ENCODE results near the gene CLHC1. TPM values are rescaled to one million over a fixed set of nuclear protein-coding genes. Genes with fewer than 3 reads are reported as not detected.

Gene CLHC1
- polyA plus RNA-seq, 1 of the 3 experiments (the other 2 are of a cell fraction): 3.8 TPM

- Histone ChIP-seq H3K9me3 (no peaks in the 10 kb centered on the region), H4K20me1 (ENCODE audit: insufficient read depth) (no peaks in the 10 kb centered on the region), H3K27me3 (ENCODE audit: insufficient read depth) (no peaks in the 10 kb centered on the region), H3K9ac (no peak overlapping the region), H3K4me3 (ENCODE audit: low read depth in 2 of 2, low read length in 1 of 2) (no peak overlapping the region), H2AFZ (ENCODE audit: low read depth) (no peak overlapping the region), H3F3A (replicated peaks; ENCODE audit: insufficient read depth) (peaks cover 3% of the 10 kb centered on the region), H3K4me2 (no peak overlapping the region), H3K27ac (ENCODE audit: low read depth in 2 of 2, low read length in 1 of 2) (no peak overlapping the region), H3K4me1 (ENCODE audit: control insufficient read depth in 1 of 2, insufficient read depth in 2 of 2, low read depth in 1 of 2, low read length in 1 of 2) (no peaks in the 10 kb centered on the region), H3K79me2 (ENCODE audit: insufficient read depth) (no peaks in the 10 kb centered on the region), H3K36me3 (replicated peaks in 1 of 2; ENCODE audit: control insufficient read depth in 1 of 2, insufficient read depth in 2 of 2, low read length in 1 of 2) (peaks cover 2 to 7% of the 10 kb centered on the region in 2 experiments), H3K9me2 (no peaks in the 10 kb centered on the region)
- TF ChIP-seq MEF2A (IDR thresholded peaks at IDR 0.05; ENCODE audit: borderline replicate concordance, low read depth) (no peak), YY1 (IDR thresholded peaks at IDR 0.05; ENCODE audit: low read depth) (no peak), GATA2 (CRISPR knock-in tag; IDR thresholded peaks at IDR 0.05) (no peak)
- DNase-seq: no peak
- CTCF ChIA-PET: interaction anchor here (1.1 kb wide), 1 partner anchor 46 kb away, joined by 4 read pairs; no protein-coding TSS in a partner anchor
- POLR2A ChIA-PET: no interaction called here
Measured at GRCh38 chr2:55213822-55214221, 18.3 kb downstream of the CLHC1 start.

- Histone ChIP-seq H3K9me3 (peaks cover 5% of the 10 kb centered on the region; the same call in 1 of the 2 replicates), H3K4me3 (ENCODE audit: low read depth in 2 of 2, low read length in 1 of 2) (no peak overlapping the region), H3F3A (replicated peaks; ENCODE audit: insufficient read depth) (peaks cover 11% of the 10 kb centered on the region), H3K36me3 (replicated peaks in 1 of 2; ENCODE audit: control insufficient read depth in 1 of 2, insufficient read depth in 2 of 2, low read length in 1 of 2) (peaks cover 4 to 60% of the 10 kb centered on the region in 2 experiments), H3K27ac (ENCODE audit: low read depth in 2 of 2, low read length in 1 of 2) (no peak overlapping the region), H2AFZ (ENCODE audit: low read depth) (no peak overlapping the region), H3K27me3 (ENCODE audit: insufficient read depth) (no peaks in the 10 kb centered on the region), H3K79me2 (ENCODE audit: insufficient read depth) (no peaks in the 10 kb centered on the region), H3K4me2 (no peak overlapping the region), H3K9ac (no peak overlapping the region), H4K20me1 (ENCODE audit: insufficient read depth) (no peaks in the 10 kb centered on the region), H3K4me1 (ENCODE audit: control insufficient read depth in 1 of 2, insufficient read depth in 2 of 2, low read depth in 1 of 2, low read length in 1 of 2) (no peaks in the 10 kb centered on the region), H3K9me2 (no peaks in the 10 kb centered on the region)
- ChIA-PET CTCF (no interaction called here), POLR2A (no interaction called here)
- TF ChIP-seq PBX3 (IDR thresholded peaks at IDR 0.05) (no peak), NRF1 (IDR thresholded peaks at IDR 0.05; ENCODE audit: low read depth, low read length) (no peak), TCF12 (IDR thresholded peaks at IDR 0.05) (no peak), IRF3 (IDR thresholded peaks at IDR 0.05; ENCODE audit: low read depth, low read length) (no peak), MAX (IDR thresholded peaks at IDR 0.05; ENCODE audit: low read depth) (no peak), CTCF (IDR thresholded peaks at IDR 0.05) (no peak), YY1 (IDR thresholded peaks at IDR 0.05; ENCODE audit: low read depth) (no peak), ZBTB33 (IDR thresholded peaks at IDR 0.05; ENCODE audit: borderline replicate concordance, low read depth) (no peak), POLR2AphosphoS5 (IDR thresholded peaks at IDR 0.05; ENCODE audit: low read depth, low read length) (no peak), RCOR1 (IDR thresholded peaks at IDR 0.05; ENCODE audit: low read length) (no peak)
- no peak for DNase-seq
- WGBS (ENCODE audit: low lambda C conversion rate): 90% methylated on average over 2 of the region's 2 CpGs
Measured at GRCh38 chr2:55204950-55205349, 27.1 kb downstream of the CLHC1 start.

Data from SK-N-SH (cell line).